ENCODE results near the gene CAP2.

DNA sequence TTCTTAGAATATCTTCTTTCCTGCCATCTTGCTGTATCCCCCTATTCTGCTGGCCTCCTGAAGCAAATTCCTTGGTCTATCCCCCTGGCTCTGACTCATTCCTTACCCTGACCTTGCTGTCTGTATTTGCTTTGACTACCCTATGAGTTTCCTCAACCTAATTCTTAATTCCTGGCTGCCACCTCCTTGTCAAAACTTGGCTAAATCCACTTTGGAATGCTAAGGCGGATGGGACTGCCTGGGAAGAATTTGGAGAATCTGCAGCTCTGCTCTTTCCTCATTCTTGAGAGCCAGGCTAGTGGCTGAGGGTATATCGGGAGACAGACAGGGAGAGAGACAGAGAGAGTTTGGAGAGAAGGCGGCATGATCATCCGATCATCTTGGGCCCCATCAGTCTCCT, 24.4 kb downstream of the CAP2 start:
- TF ChIP-seq GATA2 (IDR thresholded peaks at IDR 0.05; ENCODE audit: low read depth, low read length): no peak
- no peak for TF ChIP-seq GATA3 (IDR thresholded peaks at IDR 0.05; ENCODE audit: low read depth, low read length)
